ENCODE results near the gene PIGQ. TPM values are rescaled to one million over a fixed set of nuclear protein-coding genes. Genes with fewer than 3 reads are reported as not detected.

The PIGQ gene
- total RNA-seq, 1 donor: 22.0 TPM

DNA sequence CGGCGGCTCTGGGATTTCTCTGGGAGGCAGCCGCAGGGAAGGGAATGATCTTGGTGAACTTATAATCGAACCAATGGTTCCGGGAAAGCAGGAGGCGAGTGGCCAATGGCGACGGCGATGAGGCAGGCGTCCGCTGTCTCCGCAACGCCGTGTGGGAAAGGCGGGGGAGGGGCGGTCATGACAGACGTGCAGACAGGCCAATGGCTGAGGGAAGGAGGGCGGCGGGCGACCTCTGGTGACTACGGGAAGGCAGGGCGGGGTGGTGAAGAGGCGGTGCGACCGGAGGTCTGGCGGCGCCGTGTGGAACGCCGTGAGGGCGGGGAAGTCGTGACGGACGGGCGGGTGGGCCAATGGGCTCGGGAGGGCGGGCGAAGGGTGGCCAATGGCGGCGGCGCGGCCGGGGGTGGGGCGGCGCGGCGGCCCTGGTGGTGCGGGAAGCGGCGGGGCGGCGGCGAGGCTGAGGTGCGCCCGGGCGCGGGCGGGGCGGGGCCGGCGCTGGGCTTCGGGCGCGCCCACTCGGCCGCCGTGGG is 20.0 kb downstream of the PIGQ start, which contains the start of gene RAB40C:
RAB40C (plus strand) TSS at position 409 of the 530 bp plus-strand sequence. CDS start 226 bp downstream, outside the sequence.
- TF ChIP-seq, protein P1, sequence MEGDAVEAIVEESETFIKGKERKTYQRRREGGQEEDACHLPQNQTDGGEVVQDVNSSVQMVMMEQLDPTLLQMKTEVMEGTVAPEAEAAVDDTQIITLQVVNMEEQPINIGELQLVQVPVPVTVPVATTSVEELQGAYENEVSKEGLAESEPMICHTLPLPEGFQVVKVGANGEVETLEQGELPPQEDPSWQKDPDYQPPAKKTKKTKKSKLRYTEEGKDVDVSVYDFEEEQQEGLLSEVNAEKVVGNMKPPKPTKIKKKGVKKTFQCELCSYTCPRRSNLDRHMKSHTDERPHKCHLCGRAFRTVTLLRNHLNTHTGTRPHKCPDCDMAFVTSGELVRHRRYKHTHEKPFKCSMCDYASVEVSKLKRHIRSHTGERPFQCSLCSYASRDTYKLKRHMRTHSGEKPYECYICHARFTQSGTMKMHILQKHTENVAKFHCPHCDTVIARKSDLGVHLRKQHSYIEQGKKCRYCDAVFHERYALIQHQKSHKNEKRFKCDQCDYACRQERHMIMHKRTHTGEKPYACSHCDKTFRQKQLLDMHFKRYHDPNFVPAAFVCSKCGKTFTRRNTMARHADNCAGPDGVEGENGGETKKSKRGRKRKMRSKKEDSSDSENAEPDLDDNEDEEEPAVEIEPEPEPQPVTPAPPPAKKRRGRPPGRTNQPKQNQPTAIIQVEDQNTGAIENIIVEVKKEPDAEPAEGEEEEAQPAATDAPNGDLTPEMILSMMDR (IDR thresholded peaks at IDR 0.05; ENCODE audit: insufficient read depth, low read depth, low read length): no peak
- DNase-seq (ENCODE audit: low read depth): peak; percentile 99

DNA sequence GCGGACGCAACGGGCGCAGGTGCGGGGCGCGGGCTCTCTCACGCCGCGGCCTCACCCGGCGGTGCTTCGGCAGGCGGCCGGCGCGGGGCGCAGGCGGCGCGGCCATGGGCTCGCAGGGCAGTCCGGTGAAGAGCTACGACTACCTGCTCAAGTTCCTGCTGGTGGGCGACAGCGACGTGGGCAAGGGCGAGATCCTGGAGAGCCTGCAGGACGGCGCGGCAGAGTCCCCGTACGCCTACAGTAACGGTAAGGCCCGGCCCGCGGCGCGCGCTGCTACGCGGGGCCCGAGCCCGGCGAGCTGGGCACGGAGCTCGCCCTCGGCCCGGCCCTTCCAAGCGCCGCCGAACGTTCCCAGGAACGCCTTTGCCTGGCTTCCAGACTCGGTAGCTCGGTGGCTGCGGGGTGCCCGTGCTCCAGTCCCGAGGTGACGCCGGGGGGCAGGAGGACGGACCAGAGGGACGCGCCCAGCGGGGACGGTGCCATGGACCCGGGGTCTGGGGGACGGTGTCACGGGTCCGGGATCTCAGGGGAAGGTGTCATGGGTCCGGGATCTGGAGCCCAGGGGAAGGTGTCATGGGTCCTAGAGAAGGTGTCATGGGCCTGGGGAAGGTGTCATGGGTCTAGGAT is 20.5 kb downstream of the PIGQ start:
- TF ChIP-seq, protein P1 (IDR thresholded peaks at IDR 0.05; ENCODE audit: insufficient read depth, low read depth, low read length): no peak
- peak; percentile 69 for DNase-seq (ENCODE audit: low read depth)
- peak overlapping the region; percentile 86 for H3K4me3 ChIP-seq (ENCODE audit: low read depth, low read length)

More for the DNA sequence above, 20.0 kb downstream of the PIGQ start, which contains the start of gene RAB40C:
- H3K4me3 ChIP-seq (ENCODE audit: low read depth, low read length): peak within 1 kb of the TSS; percentile 88

DNA sequence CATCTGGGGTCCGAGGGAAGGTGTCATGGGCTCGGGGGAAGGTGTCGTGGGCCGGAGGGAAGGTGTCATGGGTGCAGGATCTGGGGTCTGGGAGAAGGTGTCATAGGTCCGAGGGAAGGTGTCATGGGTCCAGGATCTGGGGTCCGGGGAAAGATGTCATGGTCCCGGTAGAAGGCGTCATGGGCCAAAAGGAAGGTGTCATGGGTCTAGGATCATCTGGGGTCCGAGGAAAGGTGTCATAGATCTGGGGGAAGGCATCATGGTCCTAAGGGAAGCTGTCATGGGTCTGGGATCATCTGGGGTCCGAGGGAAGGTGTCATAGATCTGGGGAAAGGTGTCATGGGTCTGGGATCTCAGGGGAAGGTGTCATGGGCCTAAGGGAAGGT is 21.0 kb downstream of the PIGQ start:
- TF ChIP-seq, protein P1 (IDR thresholded peaks at IDR 0.05; ENCODE audit: insufficient read depth, low read depth, low read length): no peak
- peak overlapping the region; percentile 86 for H3K4me3 ChIP-seq (ENCODE audit: low read depth, low read length)
- DNase-seq (ENCODE audit: low read depth): no peak

DNA sequence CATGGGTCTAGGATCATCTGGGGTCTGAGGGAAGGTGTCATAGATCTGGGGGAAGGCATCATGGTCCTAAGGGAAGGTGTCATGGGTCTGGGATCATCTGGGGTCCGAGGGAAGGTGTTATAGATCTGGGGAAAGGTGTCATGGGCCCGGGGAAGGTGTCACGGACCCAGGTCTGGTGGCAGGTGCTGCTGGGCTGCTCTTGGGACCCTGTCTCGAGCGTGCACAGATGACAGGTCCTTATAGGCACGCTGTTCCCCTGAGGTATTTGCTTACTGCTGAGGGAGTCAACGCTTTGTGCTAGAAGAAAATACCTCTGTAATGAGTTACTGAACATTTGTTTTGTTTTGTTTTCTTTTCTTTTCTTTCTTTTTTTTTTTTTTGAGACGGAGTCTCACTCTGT is 21.5 kb downstream of the PIGQ start:
- no peak for DNase-seq (ENCODE audit: low read depth)
- TF ChIP-seq, protein P1 (IDR thresholded peaks at IDR 0.05; ENCODE audit: insufficient read depth, low read depth, low read length): no peak
- peak overlapping the region; percentile 86 for H3K4me3 ChIP-seq (ENCODE audit: low read depth, low read length)

DNA sequence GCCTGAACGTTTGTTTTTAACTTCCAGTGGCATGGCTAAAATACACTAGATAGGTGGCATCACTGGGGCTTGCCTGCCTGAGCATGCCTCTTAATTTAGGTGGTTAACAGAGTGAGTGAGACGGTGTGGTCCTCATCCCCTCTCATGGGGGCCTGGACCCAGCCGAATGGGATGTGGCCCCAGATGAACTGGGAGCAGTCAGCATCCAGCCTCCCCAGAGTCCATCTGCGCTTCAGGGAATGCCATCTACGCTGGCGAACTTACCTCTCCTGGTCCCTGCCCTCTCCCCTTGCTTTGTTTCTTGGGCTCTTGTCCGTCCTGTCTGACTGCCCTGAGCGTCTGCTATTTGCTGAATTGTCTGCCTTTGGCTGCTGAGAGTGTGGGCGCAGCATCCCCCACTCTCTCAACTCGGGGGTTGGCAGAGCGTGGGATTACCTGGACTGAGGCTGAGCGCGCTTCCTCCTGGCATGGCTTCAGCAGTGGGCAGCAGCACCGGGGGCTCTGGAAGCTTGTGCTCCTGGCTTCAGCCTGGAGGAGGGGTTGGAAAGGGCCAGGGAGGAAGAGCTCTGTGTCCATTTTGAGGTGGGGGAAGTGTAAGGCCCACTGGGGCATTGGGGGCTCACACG is 22.2 kb downstream of the PIGQ start:
- no peak overlapping the region for H3K4me3 ChIP-seq (ENCODE audit: low read depth, low read length)
- TF ChIP-seq, protein P1 (IDR thresholded peaks at IDR 0.05; ENCODE audit: insufficient read depth, low read depth, low read length): no peak
- no peak for DNase-seq (ENCODE audit: low read depth)

DNA sequence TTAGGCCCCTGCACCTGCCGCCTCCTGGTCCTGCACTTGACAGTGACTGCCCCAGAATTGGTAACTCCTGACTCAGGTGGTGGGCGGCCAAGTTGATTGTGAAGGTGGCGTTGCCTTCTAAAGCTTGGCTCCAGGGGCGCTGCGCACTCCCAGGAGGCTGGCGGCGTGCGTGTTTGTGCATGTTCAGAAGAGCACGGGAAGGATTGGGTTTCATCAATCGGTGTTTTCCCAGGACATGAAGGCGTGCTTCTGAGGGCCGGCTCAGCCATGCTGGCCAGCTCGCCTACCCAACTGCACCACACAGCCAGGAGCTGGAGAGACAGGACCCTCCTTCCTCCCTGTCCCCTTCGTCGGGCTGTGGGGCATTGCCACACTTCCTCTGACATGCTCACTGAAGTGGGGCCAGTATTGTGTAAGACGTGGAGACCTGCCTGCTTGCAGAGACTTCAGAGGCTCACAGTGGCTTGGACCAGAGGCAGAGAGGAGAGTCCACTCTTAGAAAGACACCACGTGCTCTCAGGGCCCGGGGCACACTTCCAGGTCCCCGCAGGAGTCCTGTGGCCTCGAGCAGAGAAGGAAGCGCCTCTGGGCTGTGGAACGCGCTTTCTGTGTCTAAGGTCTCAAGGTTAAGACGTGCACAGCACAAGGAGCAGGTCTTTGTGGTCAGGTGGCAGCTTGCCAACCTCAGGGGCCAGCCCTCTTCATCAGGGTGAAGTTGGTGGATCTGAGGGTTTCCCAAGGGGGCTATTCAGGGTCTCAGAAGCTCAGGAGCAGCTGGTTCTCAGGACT is 22.9 kb downstream of the PIGQ start:
- no peak overlapping the region for H3K4me3 ChIP-seq (ENCODE audit: low read depth, low read length)
- TF ChIP-seq, protein P1 (IDR thresholded peaks at IDR 0.05; ENCODE audit: insufficient read depth, low read depth, low read length): no peak
- peak; percentile 40 for DNase-seq (ENCODE audit: low read depth)

Data from fibroblast of villous mesenchyme (primary cell).